WTC11 (cell line): ENCODE measurements around the gene SLC13A5. TPM values are rescaled to one million over a fixed set of nuclear protein-coding genes. Genes with fewer than 3 reads are reported as not detected.

Experiments used
- ATAC-seq: fragments of 200-7000 bp; cut with Tn5 transposase; 2 replicates; pipeline ENCODE4 v1.10.0; 2021; ENCODE audit warnings: mild to moderate bottlenecking, moderate library complexity
- CTCF ChIA-PET: fragments of 300-600 bp; sonication (Branson Sonifier 250); formaldehyde crosslinking; loops from one replicate; lab custom pipeline; 2021; ENCODE audit warnings: antibody characterized with exemption; lab: Charles Lee
- POLR2A ChIA-PET: fragments of 350-600 bp; sonication (Branson Sonifier 250); formaldehyde crosslinking; loops from one replicate; lab custom pipeline; 2021; ENCODE audit warnings: antibody characterized with exemption; lab: Charles Lee
- DNase-seq: peaks from one replicate; pipeline ENCODE4 v3.0.0; 2021; ENCODE audit warnings: low spot score
- H3K27ac Mint-ChIP-seq: 2 replicates; pipeline ENCODE4 v1.8.0; 2021; ENCODE audit warnings: mixed read lengths
- H3K27me3 Mint-ChIP-seq: 2 replicates; pipeline ENCODE4 v1.8.0; 2021; ENCODE audit warnings: low read depth, mild to moderate bottlenecking, moderate library complexity, mixed read lengths
- H3K36me3 Mint-ChIP-seq: 2 replicates; pipeline ENCODE4 v1.8.0; 2021; ENCODE audit warnings: mixed read lengths
- H3K4me1 Mint-ChIP-seq: 2 replicates; pipeline ENCODE4 v1.8.0; 2022; ENCODE audit warnings: mixed read lengths
- H3K4me3 Mint-ChIP-seq: 2 replicates; pipeline ENCODE4 v1.8.0; 2021; ENCODE audit warnings: mild to moderate bottlenecking, moderate library complexity, mixed read lengths
- H3K9me3 Mint-ChIP-seq: 2 replicates; pipeline ENCODE4 v1.8.0; 2021; ENCODE audit warnings: mixed read lengths
- CREM ChIP-seq: sonication (generic); formaldehyde crosslinking; IDR thresholded peaks from 2 replicates; pipeline ENCODE4 v1.8.1; 2022; ENCODE audit warnings: mild to moderate bottlenecking, missing genetic modification reagents, moderate library complexity
- ELF4 ChIP-seq: sonication (generic); formaldehyde crosslinking; IDR thresholded peaks from 2 replicates; pipeline ENCODE4 v1.8.1; 2022; ENCODE audit warnings: low read depth, mild to moderate bottlenecking, moderate library complexity, missing genetic modification reagents
- SMAD3 ChIP-seq: sonication (generic); formaldehyde crosslinking; IDR thresholded peaks from 2 replicates; pipeline ENCODE4 v1.8.0; 2022; ENCODE audit warnings: missing genetic modification reagents, mild to moderate bottlenecking, borderline replicate concordance
- ZBTB21 ChIP-seq: sonication (generic); formaldehyde crosslinking; IDR thresholded peaks from 2 replicates; pipeline ENCODE4 v1.8.1; 2023; ENCODE audit warnings: mild to moderate bottlenecking, missing genetic modification reagents, borderline replicate concordance
- total RNA-seq: library from RNA; stranded (reverse); gene quantifications from 3 replicates; pipeline ENCODE4 v1.2.3, GENCODE V29; 2021
- TF ChIP-seq, protein P1 (sequence below): sonication (generic); formaldehyde crosslinking; IDR thresholded peaks from 2 replicates; pipeline ENCODE4 v1.8.0; 2023; ENCODE audit warnings: missing genetic modification reagents, mild to moderate bottlenecking, borderline replicate concordance
- TF ChIP-seq, protein P2 (sequence below): fragments of 250-450 bp; sonication (Bioruptor Pico); IDR thresholded peaks from 2 replicates; pipeline ENCODE4 v1.9.0; 2021; ENCODE audit warnings: moderate library complexity, mild to moderate bottlenecking, inconsistent platforms, borderline replicate concordance
- TF ChIP-seq, protein P3 (sequence below): sonication (generic); formaldehyde crosslinking; IDR thresholded peaks from 2 replicates; pipeline ENCODE4 v1.8.1; 2023; ENCODE audit warnings: mild to moderate bottlenecking, missing genetic modification reagents, moderate library complexity
- TF ChIP-seq, protein P4 (sequence below): fragments of 250-450 bp; sonication (Bioruptor Pico); conservative IDR thresholded peaks from 2 replicates; pipeline ENCODE4 v1.9.0; 2021; ENCODE audit warnings: mild to moderate bottlenecking
- TF ChIP-seq, protein P5 (sequence below): sonication (generic); formaldehyde crosslinking; IDR thresholded peaks from 2 replicates; pipeline ENCODE4 v1.8.1; 2022; ENCODE audit warnings: low read depth, mild to moderate bottlenecking, moderate library complexity, missing genetic modification reagents, borderline replicate concordance

Gene SLC13A5
- total RNA-seq, 1 experiment from 2014 or later = 1.8 TPM

DNA sequence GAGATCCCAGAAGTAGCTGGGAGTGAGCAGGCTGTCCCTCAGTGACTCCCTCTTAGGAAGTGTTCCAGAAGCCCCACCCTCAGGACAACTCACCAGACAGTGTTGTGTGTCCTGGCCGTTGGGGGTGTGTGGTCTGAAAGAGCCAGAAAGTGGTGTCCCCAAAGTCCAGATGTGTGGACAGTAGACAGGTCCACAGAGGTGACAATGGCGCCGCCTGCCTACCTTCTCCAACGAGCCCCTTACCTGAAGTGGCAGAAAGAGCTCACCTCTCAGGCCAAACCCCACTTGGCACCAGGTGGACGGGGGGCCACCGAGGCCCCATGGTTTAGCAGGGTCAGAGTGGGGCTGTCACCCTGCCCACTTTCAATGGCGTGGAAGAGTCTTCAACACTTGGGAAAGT lies 41.7 kb downstream of the SLC13A5 start:
- H3K4me3 Mint-ChIP-seq = no peak overlapping the region
- ChIA-PET CTCF (interaction anchor here (0.5 to 3.4 kb wide), 3 partner anchors 41 to 979 kb away, joined by 4 to 11 read pairs (median 9); partner anchors contain the start of genes ATP1B2 and SLC13A5), POLR2A (interaction anchor here (0.5 kb wide), 1 partner anchor 616 kb away, joined by 4 read pairs; no protein-coding TSS in a partner anchor)
- peaks cover 7% of the 10 kb centered on the region for H3K4me1 Mint-ChIP-seq
- no peaks in the 10 kb centered on the region for H3K36me3 Mint-ChIP-seq
- H3K27me3 Mint-ChIP-seq = peaks cover 12% of the 10 kb centered on the region
- TF ChIP-seq, protein P1, sequence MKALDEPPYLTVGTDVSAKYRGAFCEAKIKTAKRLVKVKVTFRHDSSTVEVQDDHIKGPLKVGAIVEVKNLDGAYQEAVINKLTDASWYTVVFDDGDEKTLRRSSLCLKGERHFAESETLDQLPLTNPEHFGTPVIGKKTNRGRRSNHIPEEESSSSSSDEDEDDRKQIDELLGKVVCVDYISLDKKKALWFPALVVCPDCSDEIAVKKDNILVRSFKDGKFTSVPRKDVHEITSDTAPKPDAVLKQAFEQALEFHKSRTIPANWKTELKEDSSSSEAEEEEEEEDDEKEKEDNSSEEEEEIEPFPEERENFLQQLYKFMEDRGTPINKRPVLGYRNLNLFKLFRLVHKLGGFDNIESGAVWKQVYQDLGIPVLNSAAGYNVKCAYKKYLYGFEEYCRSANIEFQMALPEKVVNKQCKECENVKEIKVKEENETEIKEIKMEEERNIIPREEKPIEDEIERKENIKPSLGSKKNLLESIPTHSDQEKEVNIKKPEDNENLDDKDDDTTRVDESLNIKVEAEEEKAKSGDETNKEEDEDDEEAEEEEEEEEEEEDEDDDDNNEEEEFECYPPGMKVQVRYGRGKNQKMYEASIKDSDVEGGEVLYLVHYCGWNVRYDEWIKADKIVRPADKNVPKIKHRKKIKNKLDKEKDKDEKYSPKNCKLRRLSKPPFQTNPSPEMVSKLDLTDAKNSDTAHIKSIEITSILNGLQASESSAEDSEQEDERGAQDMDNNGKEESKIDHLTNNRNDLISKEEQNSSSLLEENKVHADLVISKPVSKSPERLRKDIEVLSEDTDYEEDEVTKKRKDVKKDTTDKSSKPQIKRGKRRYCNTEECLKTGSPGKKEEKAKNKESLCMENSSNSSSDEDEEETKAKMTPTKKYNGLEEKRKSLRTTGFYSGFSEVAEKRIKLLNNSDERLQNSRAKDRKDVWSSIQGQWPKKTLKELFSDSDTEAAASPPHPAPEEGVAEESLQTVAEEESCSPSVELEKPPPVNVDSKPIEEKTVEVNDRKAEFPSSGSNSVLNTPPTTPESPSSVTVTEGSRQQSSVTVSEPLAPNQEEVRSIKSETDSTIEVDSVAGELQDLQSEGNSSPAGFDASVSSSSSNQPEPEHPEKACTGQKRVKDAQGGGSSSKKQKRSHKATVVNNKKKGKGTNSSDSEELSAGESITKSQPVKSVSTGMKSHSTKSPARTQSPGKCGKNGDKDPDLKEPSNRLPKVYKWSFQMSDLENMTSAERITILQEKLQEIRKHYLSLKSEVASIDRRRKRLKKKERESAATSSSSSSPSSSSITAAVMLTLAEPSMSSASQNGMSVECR = no peak
- TF ChIP-seq, protein P2, sequence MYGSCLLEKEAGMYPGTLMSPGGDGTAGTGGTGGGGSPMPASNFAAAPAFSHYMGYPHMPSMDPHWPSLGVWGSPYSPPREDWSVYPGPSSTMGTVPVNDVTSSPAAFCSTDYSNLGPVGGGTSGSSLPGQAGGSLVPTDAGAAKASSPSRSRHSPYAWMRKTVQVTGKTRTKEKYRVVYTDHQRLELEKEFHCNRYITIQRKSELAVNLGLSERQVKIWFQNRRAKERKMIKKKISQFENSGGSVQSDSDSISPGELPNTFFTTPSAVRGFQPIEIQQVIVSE (CRISPR knock-in tag) = no peak
- TF ChIP-seq, protein P3, sequence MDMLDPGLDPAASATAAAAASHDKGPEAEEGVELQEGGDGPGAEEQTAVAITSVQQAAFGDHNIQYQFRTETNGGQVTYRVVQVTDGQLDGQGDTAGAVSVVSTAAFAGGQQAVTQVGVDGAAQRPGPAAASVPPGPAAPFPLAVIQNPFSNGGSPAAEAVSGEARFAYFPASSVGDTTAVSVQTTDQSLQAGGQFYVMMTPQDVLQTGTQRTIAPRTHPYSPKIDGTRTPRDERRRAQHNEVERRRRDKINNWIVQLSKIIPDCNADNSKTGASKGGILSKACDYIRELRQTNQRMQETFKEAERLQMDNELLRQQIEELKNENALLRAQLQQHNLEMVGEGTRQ (CRISPR knock-in tag) = no peak
- TF ChIP-seq SMAD3 (CRISPR knock-in tag) = no peak
- TF ChIP-seq, protein P4, sequence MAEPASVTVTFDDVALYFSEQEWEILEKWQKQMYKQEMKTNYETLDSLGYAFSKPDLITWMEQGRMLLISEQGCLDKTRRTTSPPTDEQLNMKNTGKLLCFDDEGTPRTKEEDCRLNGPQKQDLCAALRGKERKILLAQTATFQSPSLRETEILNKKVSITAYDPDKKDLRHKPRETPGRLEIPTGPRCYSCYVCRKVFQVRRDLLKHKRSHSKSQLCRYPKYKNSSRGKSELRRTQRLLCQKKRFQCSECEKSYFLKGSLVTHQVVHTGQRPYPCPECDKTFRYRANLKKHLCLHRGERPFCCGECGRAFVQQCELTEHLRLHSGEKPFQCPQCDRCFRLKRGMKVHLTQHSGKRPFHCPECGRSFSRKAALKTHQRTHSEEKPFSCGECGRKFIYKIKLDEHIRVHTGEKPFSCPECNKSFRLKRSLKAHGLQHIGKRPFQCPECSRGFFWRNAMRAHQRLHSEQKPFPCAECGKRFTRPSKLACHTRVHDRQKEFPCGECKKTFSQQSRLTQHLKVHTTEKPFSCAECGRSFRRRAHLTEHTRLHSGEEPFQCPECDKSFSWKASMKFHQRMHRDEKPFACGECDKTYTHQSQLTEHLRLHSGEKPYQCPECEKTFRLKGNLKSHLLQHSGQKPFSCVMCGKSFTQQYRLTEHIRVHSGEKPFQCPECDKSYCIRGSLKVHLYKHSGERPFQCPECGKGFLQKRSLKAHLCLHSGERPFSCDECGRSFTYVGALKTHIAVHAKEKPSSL (CRISPR knock-in tag) = no peak
- TF ChIP-seq, protein P5, sequence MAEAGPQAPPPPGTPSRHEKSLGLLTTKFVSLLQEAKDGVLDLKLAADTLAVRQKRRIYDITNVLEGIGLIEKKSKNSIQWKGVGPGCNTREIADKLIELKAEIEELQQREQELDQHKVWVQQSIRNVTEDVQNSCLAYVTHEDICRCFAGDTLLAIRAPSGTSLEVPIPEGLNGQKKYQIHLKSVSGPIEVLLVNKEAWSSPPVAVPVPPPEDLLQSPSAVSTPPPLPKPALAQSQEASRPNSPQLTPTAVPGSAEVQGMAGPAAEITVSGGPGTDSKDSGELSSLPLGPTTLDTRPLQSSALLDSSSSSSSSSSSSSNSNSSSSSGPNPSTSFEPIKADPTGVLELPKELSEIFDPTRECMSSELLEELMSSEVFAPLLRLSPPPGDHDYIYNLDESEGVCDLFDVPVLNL = no peak
- TF ChIP-seq CREM (CRISPR knock-in tag) = no peak
- no peak overlapping the region for H3K27ac Mint-ChIP-seq
- ATAC-seq (no peak), DNase-seq (no peak)
- no peaks in the 10 kb centered on the region for H3K9me3 Mint-ChIP-seq

DNA sequence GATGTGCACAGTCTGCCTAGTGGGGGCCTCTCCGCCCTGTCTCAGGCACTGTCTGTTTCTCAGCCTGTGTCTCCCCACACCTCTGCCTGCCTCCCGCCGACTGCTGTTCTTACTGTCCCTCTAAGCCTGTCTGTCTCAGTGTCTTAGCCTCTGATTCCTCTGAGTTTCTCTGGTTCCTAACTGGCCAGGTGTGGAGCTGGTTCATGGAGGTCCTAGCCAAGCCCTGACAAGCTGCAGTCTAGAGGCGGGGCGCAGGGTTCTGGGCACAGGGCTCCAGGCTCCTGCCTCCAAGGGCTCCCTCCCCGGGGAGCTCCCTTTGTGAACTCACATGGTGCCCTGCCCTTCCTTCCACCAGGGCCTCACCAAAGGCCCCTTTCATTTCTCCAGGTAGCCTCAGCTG lies 42.2 kb downstream of the SLC13A5 start:
- peaks cover 16% of the 10 kb centered on the region for H3K27me3 Mint-ChIP-seq
- H3K9me3 Mint-ChIP-seq = no peaks in the 10 kb centered on the region
- ChIA-PET CTCF (interaction anchor here (0.5 to 3.4 kb wide), 3 partner anchors 42 to 979 kb away, joined by 4 to 11 read pairs (median 9); partner anchors contain the start of genes ATP1B2 and SLC13A5), POLR2A (interaction anchor here (0.5 kb wide), 1 partner anchor 616 kb away, joined by 4 read pairs; no protein-coding TSS in a partner anchor)
- H3K4me3 Mint-ChIP-seq = no peak overlapping the region
- DNase-seq (no peak), ATAC-seq (no peak)
- H3K36me3 Mint-ChIP-seq = no peaks in the 10 kb centered on the region
- peaks cover 7% of the 10 kb centered on the region for H3K4me1 Mint-ChIP-seq
- TF ChIP-seq ELF4 (CRISPR knock-in tag) = no peak
- H3K27ac Mint-ChIP-seq = no peak overlapping the region

DNA sequence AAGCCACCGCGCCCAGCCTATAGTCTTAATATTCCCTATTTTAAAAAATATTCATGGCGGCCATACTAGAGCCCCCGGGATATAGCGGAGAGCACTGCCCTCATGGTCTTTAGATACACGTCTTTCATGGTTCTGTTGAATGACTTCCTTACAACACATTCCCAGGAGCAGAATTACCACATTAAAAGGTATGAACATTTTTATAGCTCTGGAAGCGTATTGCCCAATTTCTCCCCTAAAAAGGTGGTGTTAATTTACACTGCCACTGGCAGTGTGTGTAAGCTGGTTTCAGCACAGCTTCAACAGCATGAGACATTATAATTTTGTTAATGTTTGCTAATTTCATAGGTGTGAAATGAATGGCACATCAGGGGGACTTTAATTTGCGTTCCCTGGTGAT lies 42.6 kb downstream of the SLC13A5 start:
- no peaks in the 10 kb centered on the region for H3K9me3 Mint-ChIP-seq
- H3K27ac Mint-ChIP-seq = no peak overlapping the region
- no peak overlapping the region for H3K4me3 Mint-ChIP-seq
- TF ChIP-seq ZBTB21 (CRISPR knock-in tag) = no peak
- H3K36me3 Mint-ChIP-seq = no peaks in the 10 kb centered on the region
- ChIA-PET POLR2A (interaction anchor here (0.5 kb wide), 1 partner anchor 616 kb away, joined by 4 read pairs; no protein-coding TSS in a partner anchor), CTCF (interaction anchor here (0.6 to 3.4 kb wide), 3 partner anchors 33 to 223 kb away, joined by 6 to 11 read pairs (median 9); partner anchors contain the start of gene SLC13A5)
- H3K27me3 Mint-ChIP-seq = peaks cover 20% of the 10 kb centered on the region
- ATAC-seq = no peak
- no peak for DNase-seq
- peaks cover 7% of the 10 kb centered on the region for H3K4me1 Mint-ChIP-seq
